HG03571 (cell line): ENCODE results near the gene DAGLB.
"Not testable (repeated sequence)": the region's sequence is repeated elsewhere in the genome, so short reads cannot be mapped to it uniquely, and the experiment has no call there.

Experiments
- ATAC-seq: cut with Tn5 transposase; IDR thresholded peaks from one replicate; pipeline ENCODE4 v1.9.1; 2021; ENCODE audit not compliant: unreplicated experiment

DAGLB gene

DNA sequence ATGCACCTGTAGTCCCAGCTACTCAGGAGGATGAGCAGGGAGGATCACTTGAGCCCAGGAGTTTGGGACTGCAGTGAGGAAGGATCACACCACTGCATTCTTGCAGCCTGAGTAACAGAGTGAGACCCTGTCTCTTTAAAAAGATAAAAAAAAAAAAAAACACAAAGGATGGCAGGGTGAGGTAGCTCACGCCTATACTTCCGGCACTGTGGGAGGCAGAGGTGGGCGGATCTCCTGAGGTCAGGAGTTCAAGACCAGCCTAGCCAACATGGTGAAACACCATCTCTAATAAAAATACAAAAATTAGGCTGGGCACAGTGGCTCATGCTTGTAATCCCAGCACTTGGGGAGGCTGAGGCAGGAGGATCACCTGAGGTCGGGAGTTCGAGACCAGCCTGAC, 15.9 kb upstream of the DAGLB start:
- ATAC-seq = not testable (repeated sequence)

DNA sequence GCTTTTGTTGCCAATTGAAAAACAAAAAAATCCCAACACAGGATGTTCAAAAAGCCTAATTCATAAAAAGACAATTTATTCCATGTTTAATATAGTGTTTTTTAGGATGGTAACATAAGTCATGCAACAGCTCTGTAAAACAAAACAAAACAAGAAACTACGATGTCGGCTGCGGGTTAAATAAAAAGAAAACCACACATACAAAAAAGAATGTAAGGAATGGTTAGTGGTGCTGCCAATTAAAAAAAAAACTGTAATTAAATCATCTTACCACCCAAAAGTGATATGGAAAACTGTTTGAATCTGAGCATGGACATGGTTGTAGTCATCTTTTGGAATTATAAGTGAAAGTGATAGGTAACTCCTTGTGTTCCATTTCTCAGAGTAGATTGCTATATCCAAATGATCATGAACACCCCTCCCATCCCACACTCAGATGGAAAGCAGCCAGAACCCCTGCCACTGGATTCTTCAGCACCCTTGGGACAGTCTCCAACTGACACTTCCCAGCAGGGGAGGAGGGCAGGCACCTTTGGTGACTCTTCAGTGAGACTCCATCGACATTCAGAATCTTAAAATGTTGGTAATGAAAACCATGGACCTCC, 14.3 kb upstream of the DAGLB start:
- ATAC-seq = no peak

DNA sequence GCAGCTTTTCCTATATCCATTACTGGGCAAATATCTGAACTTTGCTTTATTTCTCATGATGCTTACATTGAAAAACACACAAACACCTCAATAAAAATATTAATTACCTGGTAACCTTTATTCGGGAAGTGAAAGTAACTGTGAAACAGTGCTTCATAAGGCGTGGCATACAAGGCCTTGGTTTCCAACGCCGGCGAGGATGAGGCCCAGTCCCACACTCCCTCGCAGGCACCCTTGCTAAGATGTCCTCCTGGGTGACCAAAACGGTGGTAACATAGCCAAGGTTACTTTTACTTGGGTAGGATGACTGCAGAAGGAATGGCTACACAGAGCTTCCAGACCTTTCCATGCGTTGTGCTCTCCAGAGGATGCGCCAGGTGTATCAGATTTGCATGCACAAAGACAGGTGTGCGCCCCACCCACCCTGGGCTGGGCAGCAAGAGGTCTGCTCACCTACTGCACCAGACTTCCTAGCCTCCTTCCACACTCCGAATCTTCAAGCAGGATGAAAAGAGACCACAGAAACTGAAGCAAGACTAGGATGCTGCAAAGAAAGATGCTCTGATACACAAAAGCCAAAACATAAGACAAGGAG, 13.3 kb upstream of the DAGLB start:
- ATAC-seq = no peak

GRCh38 chr7:6460303-6460702, 12.5 kb upstream of the DAGLB start:
- ATAC-seq = no peak

- ATAC-seq = not testable (repeated sequence)
Measured at GRCh38 chr7:6458676-6459075, 10.9 kb upstream of the DAGLB start.

GRCh38 chr7:6453734-6454133, 6.0 kb upstream of the DAGLB start:
- no peak for ATAC-seq

DNA sequence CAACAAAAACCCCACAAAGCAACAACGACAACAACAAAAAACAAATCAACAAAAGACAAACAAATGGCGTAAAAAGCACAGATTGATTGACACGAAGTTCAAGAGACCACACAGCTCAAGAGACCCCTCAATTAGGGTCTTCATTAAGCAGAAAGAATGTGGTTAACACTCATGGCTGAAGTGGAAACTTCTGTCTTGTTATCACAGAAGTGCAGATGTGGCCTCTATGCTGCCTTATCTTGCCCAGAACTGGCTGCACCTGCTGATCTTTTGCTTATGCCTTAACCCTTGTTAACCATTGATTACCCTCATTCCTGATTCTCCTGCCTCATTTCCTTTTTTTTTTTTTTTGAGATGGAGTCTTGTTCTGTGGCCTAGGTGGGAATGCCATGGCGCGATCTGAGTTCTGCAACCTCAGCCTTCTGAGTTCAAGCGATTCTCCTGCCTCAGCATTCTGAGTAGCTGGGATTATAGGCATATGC, 3.5 kb upstream of the DAGLB start:
- no peak for ATAC-seq

- ATAC-seq = not testable (repeated sequence)
Measured at GRCh38 chr7:6450591-6450990, 2.8 kb upstream of the DAGLB start.

DNA sequence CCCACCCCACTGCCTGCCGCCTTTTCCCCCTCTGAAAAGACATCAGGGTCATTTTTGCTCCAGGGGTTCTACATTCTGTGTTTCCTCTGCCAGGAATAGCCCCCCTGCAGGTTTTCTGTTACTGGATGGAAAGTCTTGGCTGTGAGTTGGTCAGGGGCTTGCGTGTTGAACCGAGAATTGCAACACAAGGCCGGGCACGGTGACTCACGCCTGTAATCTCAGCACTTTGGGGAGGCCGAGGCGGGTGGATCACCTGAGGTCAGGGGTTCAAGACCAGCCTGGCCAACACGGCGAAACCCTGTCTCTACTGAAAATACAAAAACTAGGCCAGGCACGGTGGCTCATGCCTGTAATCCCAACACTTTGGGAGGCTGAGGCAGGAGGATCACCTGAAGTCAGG, 2.1 kb upstream of the DAGLB start:
- not testable (repeated sequence) for ATAC-seq

DNA sequence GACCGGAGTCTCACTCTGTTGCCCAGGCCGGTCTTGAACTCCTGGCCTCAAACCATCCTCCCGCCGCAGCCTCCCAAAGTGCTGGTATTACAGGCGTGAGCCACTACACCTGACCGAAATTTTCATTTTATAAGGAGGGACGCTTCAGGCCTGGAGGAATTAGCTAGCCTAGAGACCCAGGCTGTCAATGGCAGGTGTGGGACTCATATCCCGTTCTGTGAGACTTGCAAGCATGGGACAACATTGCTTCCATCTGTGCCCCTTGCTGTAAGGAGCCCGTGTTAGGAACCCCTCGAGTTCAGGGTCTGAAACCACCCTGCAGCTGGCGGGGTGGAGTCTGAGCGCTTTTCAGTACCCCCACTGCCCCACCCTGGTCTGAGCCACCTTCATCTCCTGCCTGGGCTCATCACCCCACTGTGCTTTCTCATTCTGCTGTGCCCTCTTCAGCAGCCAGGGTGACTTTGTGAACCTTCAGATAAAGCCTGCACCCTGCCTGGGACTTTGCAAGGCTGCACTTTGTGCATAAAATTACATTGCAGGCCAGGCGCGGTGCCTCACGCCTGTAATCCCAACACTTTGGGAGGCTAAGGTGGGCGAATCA, 1.3 kb upstream of the DAGLB start:
- ATAC-seq = no peak

DNA sequence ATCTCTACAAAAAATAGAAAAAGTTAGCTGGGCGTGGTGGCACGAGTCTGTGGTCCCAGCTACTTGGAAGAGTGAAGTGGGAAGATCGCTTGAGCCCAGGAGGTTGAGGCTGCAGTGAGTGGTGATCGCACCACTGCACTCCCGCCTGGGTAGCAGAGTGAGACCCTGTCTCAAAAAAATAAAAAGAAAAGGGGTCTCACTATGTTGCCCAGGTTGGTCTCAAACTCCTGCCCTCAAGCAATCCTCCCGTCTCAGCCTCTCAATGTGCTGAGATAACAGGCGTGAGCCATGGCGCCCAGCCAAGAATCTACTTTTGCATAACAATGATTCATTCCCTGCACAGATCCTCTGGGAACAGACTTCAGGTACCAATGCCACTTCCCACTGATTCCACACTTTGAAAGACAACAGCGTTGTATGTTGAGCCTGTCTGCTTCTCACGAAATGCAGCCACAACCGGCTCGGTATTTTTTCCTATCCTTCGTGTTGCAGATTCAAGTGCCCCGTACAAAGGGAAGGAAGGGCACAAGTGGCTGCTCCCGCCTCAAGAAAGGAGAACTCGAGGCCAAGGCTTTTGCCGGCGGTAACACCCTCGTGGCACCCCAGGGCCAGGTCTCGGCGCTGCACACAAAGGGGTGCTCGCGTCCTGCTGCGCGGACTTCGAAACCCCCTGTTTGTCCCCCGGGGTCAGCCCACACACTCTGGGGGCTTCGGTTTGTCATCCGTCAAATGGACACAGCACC, 745 bp downstream of the DAGLB start:
- peak; percentile 27 for ATAC-seq

DNA sequence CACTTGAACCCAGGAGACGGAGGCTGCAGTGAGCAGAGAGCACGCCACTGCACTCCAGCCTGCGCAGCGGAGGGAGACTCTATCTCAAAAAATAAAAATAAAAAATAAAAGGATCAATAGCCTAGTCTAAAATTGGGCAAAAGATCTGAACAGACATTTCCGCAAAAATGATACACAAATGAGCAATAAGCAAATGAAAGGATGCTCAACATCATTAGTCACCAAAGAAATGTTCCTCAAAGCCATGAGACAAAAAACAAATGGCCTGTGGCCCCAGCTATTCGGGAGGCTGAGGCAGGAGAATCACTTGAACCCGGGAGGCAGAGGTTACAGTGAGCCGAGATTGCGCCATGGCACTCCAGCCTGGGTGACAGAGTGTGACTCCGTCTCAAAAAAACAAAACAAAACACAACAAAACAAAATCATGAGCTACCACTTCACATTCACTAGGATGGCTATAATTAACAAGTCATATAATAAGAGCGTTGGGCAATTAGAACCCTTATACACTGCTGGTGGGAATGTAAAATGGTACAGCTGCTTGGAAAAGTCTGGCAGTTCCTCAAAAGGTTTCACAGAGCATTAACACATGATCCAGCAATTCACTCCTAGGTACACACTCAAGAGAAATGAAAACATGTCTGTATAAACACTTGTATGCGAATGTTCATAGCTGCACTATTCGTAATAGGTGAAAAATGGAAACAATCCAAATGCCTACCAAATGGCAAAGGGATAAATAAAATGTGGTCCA, 3.1 kb downstream of the DAGLB start:
- no peak for ATAC-seq

DNA sequence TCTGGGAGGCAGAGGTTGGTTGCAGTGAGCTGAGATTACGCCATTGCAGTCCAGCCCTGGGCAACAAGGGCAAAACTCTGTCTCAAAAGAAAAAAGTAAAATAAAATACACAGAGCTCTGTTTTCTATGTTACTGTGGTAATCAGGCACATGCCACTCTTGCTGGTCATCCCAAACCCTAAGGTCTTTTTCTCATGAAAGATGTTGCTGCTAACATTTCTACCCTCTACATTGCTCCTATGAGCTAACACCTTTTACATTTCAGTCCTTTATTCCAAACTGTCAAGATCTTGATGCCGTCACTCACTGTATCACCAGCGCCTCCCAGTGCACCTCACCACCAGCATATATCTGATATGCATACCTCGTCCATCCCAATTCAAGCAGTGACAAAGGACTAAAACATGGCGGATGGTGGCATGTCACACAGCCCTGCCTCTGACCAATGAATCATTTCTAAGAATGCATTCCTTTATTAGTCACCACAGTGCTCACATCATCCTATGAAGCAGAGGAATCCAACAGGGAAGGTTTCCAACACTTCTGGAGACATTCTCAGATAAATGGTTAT, 4.3 kb downstream of the DAGLB start:
- ATAC-seq = no peak

GRCh38 chr7:6442114-6442513, 5.6 kb downstream of the DAGLB start:
- ATAC-seq = no peak

DNA sequence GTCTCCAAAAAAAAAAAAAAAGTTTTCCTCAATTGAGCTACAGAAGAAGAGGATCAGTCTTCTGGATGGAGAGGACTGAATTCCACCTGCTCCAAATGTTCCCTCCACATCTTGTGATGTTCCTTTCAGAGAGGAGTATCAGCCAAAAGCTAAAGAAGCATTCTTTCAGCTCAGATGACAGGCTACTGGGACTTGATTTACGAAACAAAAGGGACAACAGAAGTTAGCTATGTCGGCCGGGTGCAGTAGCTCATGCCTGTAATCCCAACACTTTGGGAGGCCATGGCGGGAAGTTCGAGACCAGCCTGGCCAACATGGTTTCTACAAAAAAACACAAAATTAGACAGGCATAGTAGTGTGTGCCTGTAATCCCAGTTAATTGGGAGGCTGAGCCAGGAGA, 7.4 kb downstream of the DAGLB start:
- ATAC-seq = no peak

DNA sequence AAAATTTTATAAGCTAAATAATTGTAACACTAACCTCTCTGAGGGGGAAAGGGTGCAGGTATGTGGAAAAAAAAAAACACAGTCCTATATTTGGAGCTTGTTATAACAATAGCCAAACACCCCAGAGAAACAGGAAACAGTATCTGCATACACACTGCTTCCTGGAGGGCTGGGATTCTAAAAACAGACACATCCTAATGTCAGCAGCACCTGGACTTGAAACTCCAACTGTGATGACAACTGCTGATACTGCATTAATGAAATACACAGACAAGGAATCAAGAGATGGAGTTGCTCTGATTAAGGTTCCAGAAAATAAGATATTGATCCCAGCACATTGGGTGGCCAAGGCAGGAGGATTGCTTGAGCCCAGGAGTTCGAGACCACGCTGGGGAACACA, 9.3 kb downstream of the DAGLB start:
- ATAC-seq = no peak

GRCh38 chr7:6437251-6437650, 10.5 kb downstream of the DAGLB start:
- ATAC-seq = no peak

GRCh38 chr7:6436385-6436685, 11.4 kb downstream of the DAGLB start:
- ATAC-seq = no peak

GRCh38 chr7:6435486-6436384, 12.0 kb downstream of the DAGLB start:
- peak; percentile 80 for ATAC-seq
